Breast epithelium (tissue), 4 donors: ENCODE measurements around the gene ANP32A. TPM values are rescaled to one million over a fixed set of nuclear protein-coding genes. Genes with fewer than 3 reads are reported as not detected.

Experiments
- DNase-seq, 2 donors: peaks; one replicate each; pipeline ENCODE4 v3.0.0-alpha.2; 2019; ENCODE audit warnings: low spot score in 2 of 2
- H3K27ac ChIP-seq, 2 donors: fragments of 200-600 bp; sonication (generic) in 1 of 2; one replicate each; pipeline ENCODE4 v1.5.1; 2016 to 2019; ENCODE audit warnings: mild to moderate bottlenecking in 1 of 2
- H3K27me3 ChIP-seq, 2 donors: fragments of 200-600 bp; sonication (generic) in 1 of 2; one replicate each; pipeline versions ENCODE4 v1.5.1 to v1.6.0; 2017 to 2019; ENCODE audit warnings: control low read depth in 1 of 2, mild to moderate bottlenecking in 1 of 2
- H3K36me3 ChIP-seq: fragments of 200-600 bp; one replicate; pipeline ENCODE4 v1.5.1; 2019
- H3K4me1 ChIP-seq, 2 donors: fragments of 200-600 bp; sonication (generic); one replicate each; pipeline ENCODE4 v1.5.1; 2016 to 2019; ENCODE audit warnings: control low read depth in 1 of 2
- H3K4me3 ChIP-seq, 3 donors: fragments of 200-600 bp; sonication (generic); 1 replicate in 2 of 3; 2 replicates in 1 of 3; pipeline ENCODE4 v1.5.1; 2016 to 2019; ENCODE audit warnings: mild to moderate bottlenecking in 3 of 3, moderate library complexity in 2 of 3
- H3K9me3 ChIP-seq, 2 donors: fragments of 200-600 bp; sonication (generic) in 1 of 2; one replicate each; pipeline ENCODE4 v1.5.1; 2016 to 2019; ENCODE audit warnings: control low read depth in 1 of 2
- CTCF ChIP-seq, 3 donors: fragments of 450-650 bp; IDR thresholded peaks; one replicate each; pipeline ENCODE4 v1.5.1; 2016 to 2017; ENCODE audit warnings: antibody characterized with exemption in 3 of 3, mild to moderate bottlenecking in 3 of 3, moderate library complexity in 3 of 3
- POLR2A ChIP-seq: fragments of 450-650 bp; IDR thresholded peaks from one replicate; pipeline ENCODE4 v1.6.1; 2016; ENCODE audit warnings: antibody characterized with exemption, mild to moderate bottlenecking, moderate library complexity
- POLR2AphosphoS5 ChIP-seq, 3 donors: sonication (generic); formaldehyde crosslinking; IDR thresholded peaks; one replicate each; pipeline ENCODE4 v1.6.1; 2017; ENCODE audit warnings: antibody characterized with exemption in 3 of 3
- intact Hi-C: fragments of 100-400 bp; cut with DNase I; formaldehyde crosslinking; loops from one replicate; pipeline ENCODE4 v1.15.1; 2023; ENCODE audit warnings: low total_unique reads
- total RNA-seq, 3 donors: library from RNA; depleted of rRNA; stranded (reverse); fragments of >200 nt; gene quantifications; one replicate each; pipeline ENCODE4 v1.1.0, GENCODE V29; 2016

ANP32A gene
- total RNA-seq, 3 donors from 2014 or later, result 57.0 to 63.4 (median 62.8) TPM

DNA sequence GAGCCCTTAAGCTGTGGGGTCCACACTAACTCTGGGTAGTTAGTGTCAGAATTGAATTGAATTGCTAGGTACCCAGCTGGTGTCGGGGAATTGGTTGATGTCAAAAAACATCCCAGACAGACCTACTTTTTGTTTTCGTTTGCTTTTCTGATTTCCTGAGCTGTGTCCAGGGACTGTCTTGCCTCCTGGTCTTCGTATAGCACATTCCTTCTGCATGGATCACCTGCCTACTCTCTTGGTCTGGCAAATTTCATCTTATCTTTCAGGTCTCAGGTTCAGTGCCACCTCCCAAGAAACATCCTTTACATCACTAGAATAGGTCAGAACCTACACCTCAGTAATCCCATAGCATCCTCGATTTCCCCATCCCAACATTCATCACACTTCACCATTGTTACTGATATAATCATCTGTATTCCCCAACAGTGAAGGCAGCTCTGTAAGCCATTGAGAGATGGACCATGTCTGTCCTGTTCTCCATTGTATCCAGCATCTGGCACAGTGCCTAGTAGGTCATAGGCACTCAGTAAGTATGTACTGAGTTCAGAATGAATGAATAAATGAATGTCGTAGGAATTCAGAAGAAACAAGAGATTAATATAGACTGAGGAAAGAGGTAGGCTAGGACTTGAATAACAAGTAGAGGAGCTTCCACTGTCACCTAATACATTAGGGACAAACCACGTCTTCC, 81.2 kb downstream of the ANP32A start:
- no peak for DNase-seq
- no peak overlapping the region for H3K4me3 ChIP-seq
- no peaks in the 10 kb centered on the region for H3K9me3 ChIP-seq
- no peaks in the 10 kb centered on the region for H3K27me3 ChIP-seq
- intact Hi-C loops, result loop anchor here (10.0 kb wide), 1 partner anchor 1815 kb away; no protein-coding TSS in a partner anchor
- H3K27ac ChIP-seq, result no peak overlapping the region
- no peaks in the 10 kb centered on the region for H3K4me1 ChIP-seq
- no peak for TF ChIP-seq CTCF (IDR thresholded peaks at IDR 0.05)
- TF ChIP-seq POLR2A, result no peak
- TF ChIP-seq POLR2AphosphoS5 (IDR thresholded peaks at IDR 0.05), result no peak
- H3K36me3 ChIP-seq, result no peaks in the 10 kb centered on the region

- no peaks in the 10 kb centered on the region for H3K9me3 ChIP-seq
- H3K36me3 ChIP-seq, result no peaks in the 10 kb centered on the region
- no peak overlapping the region for H3K27ac ChIP-seq
- H3K4me3 ChIP-seq, result no peak overlapping the region
- intact Hi-C loops, result loop anchor here (10.0 kb wide), 1 partner anchor 1811 kb away; no protein-coding TSS in a partner anchor
- no peaks in the 10 kb centered on the region for H3K4me1 ChIP-seq
- H3K27me3 ChIP-seq, result no peaks in the 10 kb centered on the region
- no peak for DNase-seq
- TF ChIP-seq POLR2A, result no peak
- TF ChIP-seq CTCF (IDR thresholded peaks at IDR 0.05), result no peak
- TF ChIP-seq POLR2AphosphoS5 (IDR thresholded peaks at IDR 0.05), result no peak
Measured at GRCh38 chr15:68735610-68736009, 85.1 kb downstream of the ANP32A start.

GRCh38 chr15:68734881-68735280, 85.8 kb downstream of the ANP32A start:
- DNase-seq, result no peak
- no peak for TF ChIP-seq POLR2A
- no peak for TF ChIP-seq CTCF (IDR thresholded peaks at IDR 0.05)
- no peak for TF ChIP-seq POLR2AphosphoS5 (IDR thresholded peaks at IDR 0.05)
- Histone ChIP-seq H3K4me3 (no peak overlapping the region), H3K27me3 (no peaks in the 10 kb centered on the region), H3K27ac (no peak overlapping the region), H3K4me1 (no peaks in the 10 kb centered on the region), H3K36me3 (no peaks in the 10 kb centered on the region), H3K9me3 (no peaks in the 10 kb centered on the region)
- intact Hi-C loops, result loop anchor here (5.0 to 10.0 kb wide), 2 partner anchors 677 to 1810 kb away; partner anchors contain the start of gene KIF23

DNA sequence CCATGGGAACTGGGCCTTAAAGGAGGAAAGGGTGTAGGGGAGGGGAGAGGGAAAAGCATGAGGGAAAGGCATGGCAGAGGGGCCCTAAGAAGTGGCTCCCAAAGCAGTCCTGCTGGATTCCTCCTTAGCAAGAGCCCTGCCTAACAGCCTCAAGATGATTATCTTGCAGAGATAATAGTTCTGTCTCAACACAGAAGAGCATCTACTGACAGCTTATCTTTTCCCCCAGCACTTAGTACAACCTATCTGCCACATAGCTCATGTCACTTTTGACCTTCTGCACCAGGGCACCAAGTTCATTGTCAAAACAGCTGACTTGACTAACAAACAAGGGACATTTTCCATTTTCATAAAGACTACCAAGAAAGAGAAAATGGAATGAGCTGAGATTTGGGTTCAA, 86.3 kb downstream of the ANP32A start:
- DNase-seq, result no peak
- no peaks in the 10 kb centered on the region for H3K4me1 ChIP-seq
- no peak overlapping the region for H3K27ac ChIP-seq
- intact Hi-C loops, result loop anchor here (5.0 to 10.0 kb wide), 2 partner anchors 678 to 1810 kb away; partner anchors contain the start of gene KIF23
- H3K4me3 ChIP-seq, result no peak overlapping the region
- no peaks in the 10 kb centered on the region for H3K27me3 ChIP-seq
- H3K9me3 ChIP-seq, result no peaks in the 10 kb centered on the region
- TF ChIP-seq CTCF (IDR thresholded peaks at IDR 0.05) (no peak), POLR2AphosphoS5 (IDR thresholded peaks at IDR 0.05) (no peak), POLR2A (no peak)
- H3K36me3 ChIP-seq, result no peaks in the 10 kb centered on the region

- TF ChIP-seq POLR2AphosphoS5 (IDR thresholded peaks at IDR 0.05), result no peak
- TF ChIP-seq CTCF (IDR thresholded peaks at IDR 0.05), result no peak
- TF ChIP-seq POLR2A, result no peak
- H3K36me3 ChIP-seq, result no peaks in the 10 kb centered on the region
- H3K9me3 ChIP-seq, result no peaks in the 10 kb centered on the region
- DNase-seq, result no peak
- H3K27me3 ChIP-seq, result no peaks in the 10 kb centered on the region
- H3K4me1 ChIP-seq, result no peaks in the 10 kb centered on the region
- H3K27ac ChIP-seq, result no peak overlapping the region
- no peak overlapping the region for H3K4me3 ChIP-seq
- intact Hi-C loops, result loop anchor here (5.0 to 10.0 kb wide), 2 partner anchors 679 to 1809 kb away; partner anchors contain the start of gene KIF23
Measured at GRCh38 chr15:68733666-68734065, 87.0 kb downstream of the ANP32A start.
